ENCODE data around the gene RHBDF1.
A peak's percentile ranks its signal among the peaks of the same experiment; 100 is the strongest.
"Not testable (repeated sequence)": the region's sequence is repeated elsewhere in the genome, so short reads cannot be mapped to it uniquely, and the experiment has no call there.

RHBDF1 gene

DNA sequence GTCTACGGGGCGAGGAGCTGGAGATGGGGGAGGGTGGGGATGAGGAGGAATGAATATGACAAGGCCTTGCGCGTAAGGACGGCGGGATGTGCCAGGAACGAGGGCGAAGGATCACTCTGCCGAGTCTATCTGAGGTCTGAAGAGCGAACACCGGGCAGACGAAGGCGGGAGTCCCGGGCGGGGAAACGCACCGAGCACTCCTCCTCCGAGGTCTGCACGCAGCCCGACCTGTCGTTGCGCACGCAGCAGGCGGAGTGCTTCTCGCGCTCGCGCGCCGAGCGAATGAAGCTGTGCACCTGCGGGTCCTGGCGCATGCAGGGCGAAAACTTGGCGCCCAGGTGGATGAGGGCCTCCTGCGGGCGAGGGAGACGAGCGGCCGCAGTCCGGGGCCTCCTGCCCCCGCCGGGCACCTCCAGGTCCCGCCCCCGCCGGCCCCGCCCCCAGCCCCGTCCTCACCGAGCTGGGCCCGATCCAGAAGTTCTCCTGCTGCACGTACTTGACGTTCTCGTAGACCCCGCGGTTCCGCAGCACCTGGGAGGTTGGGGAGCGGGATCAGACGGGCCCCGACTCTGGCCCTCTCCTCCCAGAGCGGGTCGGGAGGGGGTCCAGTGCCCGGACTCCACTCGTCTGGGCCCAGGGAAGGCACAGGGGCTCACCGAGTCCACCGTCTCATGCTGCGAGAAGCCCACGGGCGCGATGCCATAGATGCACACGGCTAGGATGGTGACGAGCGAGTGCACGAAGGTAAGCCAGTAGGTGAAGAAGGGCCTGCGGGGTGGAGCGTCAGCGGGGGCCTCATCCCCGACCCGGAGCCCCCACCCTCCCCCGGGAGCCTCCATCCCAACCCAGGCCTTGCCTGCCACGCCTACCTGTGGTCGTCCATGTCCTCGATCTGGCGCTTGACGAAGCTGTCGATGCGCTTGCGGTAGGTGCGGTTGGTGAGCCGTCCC, 11.2 kb downstream of the RHBDF1 start:
- DNase-seq (ENCODE audit: low read depth in 1 of 2, low spot score in 1 of 2), result no peak

DNA sequence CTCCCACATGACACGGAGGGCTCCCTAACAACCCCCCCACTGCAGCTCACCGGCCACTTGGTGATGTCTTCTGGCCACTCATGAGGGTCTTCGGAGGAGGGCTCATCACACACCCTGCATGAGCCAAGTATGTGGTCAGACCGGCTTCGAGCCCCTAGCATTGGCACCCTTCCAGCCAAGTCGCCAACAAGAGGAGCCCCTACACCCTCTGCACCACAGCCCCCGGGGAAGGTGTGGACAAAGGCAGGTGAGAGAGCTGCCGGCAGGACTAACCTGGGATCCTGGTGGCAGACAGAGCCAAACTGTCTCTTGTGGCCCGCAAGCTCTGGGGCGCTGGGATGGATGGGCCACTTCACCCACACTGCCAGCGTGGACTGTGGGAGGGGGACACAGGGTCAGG, 12.3 kb downstream of the RHBDF1 start:
- DNase-seq (ENCODE audit: low read depth in 1 of 2, low spot score in 1 of 2), result no peak

DNA sequence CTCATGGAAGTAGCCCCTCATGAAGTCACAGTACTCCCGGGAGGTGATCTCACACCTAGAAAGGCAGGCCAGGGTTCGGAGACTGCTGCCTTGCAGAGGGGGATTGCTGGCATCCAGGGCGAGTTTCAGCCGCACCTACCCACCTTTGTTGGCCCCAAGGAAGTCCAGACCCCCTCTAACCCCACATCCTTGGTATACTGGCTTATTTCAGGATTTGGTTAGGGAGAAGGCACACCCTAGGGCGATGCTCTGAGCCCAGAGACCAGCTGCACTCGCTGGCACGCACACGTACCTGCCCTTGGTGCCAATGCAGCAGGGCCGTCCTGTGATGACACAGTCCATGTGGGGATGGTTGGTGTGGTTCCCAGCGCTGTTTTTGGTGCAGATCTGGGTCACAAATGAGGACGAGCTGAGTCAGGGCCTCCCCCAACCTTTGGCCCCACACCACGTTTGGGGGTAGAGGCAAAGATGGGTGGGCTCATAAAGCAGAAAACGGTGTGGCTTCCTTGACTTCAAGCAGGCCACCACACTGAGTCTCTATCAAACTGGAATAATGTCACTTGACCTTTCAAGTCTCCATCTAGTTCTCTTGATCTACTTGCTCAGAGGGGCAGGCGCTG, 12.9 kb downstream of the RHBDF1 start:
- no peak for DNase-seq (ENCODE audit: low read depth in 1 of 2, low spot score in 1 of 2)

DNA sequence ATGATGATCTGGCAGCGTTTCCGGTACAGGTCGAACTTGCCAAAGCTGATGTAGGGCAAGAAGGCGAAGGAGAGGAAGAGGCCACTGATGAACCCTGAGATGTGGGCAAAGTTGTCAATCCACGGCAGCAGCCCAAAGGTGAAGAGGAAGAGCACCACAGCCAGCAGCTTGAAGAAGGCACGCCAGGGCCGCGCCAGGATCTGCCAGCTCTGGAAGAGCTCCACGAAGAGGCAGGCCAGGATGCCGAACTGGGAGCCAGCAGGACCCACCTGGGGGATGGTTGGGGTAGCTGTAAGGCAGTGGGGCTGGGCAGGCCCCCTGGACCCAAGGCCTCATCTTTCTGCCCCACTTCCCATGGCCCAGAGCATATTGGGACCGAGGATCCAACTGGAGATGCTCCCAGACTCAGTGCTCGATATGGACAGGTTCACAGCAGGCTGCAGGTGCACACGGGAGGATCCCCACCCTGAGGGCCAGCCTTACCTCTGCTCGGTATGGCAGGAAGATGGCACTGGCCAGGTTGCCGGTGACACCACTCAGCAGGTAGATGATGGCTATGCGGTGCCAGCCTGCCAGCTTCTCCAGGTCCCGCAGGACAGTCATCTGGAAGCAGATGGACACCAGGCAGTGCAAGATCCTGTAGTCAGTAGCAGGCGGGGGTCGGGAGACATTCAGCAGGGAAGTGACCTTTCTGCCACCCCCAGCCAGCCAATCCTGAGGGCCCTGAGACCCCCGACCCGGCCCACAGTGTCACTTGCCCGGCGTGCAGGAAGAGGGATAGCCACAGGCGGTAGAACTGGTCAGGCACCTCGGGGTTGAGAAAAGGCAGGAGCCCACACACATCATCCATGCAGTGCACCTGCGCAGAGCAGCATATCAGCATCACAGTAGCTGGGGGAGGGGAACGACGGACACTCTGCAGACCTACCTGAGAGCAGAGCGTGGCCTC, 13.7 kb downstream of the RHBDF1 start:
- DNase-seq (ENCODE audit: low read depth in 1 of 2, low spot score in 1 of 2), result no peak

DNA sequence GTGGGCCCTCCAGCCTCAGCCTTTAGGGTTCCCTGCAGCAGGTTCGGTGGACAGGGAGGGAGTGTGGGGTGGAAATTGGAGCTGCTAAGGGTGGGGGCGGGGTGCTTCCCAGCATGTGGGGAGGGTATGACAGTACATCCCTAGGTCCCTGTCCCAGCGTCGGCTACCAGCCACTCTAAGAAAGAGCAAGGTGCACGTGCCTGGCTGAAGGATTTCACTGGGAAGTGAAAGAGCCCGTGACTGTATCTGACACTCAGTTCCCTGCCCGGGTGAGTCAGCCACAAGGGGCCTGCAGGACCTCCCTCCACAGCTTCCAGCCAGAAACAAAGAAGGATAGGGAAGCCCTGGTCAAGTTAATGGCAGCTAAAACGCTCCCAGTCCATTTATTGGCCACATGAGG, 14.7 kb downstream of the RHBDF1 start:
- no peak for DNase-seq (ENCODE audit: low read depth in 1 of 2, low spot score in 1 of 2)

DNA sequence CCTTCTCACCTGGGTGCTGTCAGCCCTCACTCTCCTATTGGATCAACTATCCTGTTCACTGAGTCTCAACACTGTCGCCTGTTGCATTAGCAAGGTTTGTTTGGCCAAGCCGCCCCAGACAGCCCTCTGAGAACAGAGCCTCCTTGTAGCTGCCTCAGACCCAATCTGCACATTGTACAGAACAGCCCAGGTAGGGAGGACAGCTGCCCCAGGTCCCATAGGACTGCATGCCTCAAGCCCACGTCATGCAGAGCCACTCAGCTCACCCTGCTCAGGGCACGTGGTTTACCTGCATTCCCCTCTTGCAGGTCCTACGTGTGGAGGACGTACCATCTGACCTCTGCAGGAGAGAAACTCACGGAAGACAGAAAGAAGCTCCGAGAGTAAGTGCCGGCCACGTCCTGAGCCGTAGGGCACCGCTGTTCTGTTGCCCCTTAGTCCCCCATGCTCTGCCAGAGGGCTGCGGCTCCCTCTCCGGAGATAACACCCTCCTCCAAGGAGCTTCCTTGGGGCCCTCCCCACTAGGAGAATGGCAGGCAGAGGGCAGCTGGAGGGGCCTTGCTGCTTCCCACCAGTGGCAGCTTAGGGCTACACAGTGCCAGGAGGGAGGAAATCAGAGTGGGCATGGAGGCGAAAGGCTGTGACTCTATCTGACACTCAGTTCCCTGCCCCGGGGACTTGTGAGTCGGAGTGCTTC, 16.1 kb downstream of the RHBDF1 start:
- no peak for DNase-seq (ENCODE audit: low read depth in 1 of 2, low spot score in 1 of 2)

DNA sequence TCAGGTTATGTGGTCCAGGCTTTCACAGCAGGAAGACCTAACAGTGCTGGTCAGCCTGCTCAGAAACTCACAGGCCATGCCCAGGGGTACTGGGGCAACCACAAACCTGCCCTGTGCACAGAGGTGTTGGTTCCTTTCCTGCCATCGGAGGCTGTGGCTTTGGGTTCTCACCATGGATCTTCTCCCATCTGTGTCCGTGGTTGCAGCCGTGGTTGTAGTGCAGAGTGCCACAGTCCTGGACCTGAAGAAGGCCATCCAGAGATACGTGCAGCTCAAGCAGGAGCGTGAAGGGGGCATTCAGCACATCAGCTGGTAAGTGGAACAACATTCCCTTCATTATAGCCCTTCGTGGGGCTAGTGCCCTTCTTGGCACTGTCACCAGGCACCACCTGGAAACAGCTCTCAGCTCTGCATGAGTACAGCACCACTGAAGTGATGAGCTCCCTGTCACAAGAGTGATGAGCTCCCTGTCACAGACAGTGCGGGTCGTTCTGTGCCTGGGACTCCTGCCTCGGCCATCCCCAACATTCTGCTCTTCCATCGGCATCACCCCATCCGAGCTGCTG, 16.8 kb downstream of the RHBDF1 start:
- no peak for DNase-seq (ENCODE audit: low read depth in 1 of 2, low spot score in 1 of 2)

DNA sequence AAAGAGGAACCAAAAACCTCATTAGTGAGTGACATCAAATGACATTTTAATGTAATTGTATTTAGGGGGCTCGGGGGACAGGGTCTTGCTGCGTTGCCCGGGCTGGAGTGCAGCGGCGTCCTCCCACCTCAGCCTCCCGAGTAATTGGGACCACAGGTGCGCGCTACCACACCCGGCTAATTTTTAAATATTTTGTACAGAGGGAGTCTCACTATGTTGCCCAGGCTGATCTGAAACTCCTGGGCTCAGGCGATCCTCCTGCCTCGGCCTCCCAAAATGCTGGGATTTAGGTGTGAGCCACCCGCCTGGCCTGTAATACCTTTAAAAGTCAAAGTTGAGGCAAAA, 18.2 kb downstream of the RHBDF1 start:
- DNase-seq (ENCODE audit: low read depth in 1 of 2, low spot score in 1 of 2), result no peak

DNA sequence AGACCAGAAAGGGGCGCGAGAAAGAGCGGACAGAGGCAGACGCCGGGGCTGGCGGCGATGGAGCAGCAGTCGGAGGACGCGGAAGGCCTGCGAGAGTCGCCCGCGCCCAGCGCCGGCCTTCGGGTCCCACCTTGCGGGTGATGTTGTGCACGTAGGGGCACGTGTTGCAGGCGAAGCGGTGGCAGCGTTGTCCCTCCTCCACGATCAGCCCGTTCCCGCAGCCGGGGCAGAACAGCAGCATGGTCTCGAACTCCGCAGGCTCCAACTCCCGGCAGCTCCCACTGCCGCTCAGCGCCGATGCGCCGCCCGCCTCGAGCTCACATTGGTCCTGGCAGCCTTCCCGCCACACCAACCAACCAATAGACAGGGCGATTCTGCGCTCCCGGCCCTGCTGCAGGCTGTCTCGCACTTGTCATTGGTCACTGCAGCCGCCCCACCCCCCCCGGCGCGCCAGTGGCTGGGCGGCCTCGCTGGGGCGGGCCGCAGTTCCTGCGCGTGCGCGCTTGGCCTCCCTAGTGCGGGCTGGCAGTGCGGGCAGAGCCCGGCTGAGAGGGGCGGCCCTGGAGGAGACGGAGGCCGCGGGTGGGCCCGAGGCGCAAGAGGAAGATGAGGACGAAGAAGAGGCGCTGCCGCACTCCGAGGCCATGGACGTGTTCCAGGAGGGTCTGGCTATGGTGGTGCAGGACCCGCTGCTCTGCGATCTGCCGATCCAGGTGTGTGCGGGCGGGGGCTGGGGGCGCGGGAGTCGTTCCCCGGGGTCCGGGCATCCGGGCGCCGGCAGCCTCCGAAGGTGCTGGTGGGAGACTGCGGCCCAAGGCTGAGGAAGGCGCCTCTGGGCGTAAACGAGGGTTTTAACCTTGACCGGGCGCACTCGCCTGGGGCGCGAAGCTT, 18.8 kb downstream of the RHBDF1 start, which contains the start of the genes POLR3K and SNRNP25:
Gene POLR3K, minus strand, starts transcription at position 263 of the 891 bp plus-strand sequence. Its CDS starts 22 bp downstream, at position 241.
Gene SNRNP25, plus strand, starts transcription at position 483 of the 891 bp plus-strand sequence. Its CDS starts 189 bp downstream, at position 672.
- DNase-seq (ENCODE audit: low read depth in 1 of 2, low spot score in 1 of 2), result peak; percentile 97

DNA sequence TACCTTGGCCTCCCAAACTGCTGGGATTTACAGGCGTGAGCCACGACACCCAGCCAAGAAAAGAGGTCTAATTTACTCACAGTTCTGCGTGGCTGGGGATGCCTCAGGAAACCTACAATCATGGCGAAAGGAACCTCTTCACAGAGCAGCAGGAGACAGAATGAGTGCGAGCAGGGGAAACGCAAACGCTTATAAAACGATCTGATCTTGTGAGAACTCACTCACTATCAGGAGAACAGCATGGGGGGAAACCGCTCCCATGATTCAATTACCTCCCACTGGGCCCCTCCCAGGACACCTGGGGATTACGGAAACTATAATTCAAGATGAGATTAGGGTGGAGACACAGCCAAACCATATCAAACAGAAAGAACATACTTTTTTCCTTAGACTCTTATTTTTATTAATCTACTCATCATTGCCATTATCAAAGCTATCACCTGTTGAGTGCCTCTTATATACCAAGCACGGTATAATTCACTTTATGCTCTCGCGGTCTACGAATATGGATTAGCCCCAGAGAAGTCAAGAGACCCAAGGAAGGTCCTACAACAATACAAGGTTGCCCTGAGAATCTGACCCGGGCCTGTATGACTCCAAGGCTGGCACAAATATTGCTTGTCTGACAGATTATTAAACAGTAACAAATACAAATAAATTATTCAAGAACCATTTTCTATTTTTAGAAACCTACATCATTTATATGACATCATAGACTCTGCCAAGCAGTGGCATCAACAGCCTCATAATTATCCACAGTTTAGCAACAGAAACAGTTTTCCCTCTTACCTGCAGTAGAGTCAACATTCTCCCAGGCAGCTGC, 21.5 kb downstream of the RHBDF1 start:
- DNase-seq (ENCODE audit: low read depth in 1 of 2, low spot score in 1 of 2), result no peak

DNA sequence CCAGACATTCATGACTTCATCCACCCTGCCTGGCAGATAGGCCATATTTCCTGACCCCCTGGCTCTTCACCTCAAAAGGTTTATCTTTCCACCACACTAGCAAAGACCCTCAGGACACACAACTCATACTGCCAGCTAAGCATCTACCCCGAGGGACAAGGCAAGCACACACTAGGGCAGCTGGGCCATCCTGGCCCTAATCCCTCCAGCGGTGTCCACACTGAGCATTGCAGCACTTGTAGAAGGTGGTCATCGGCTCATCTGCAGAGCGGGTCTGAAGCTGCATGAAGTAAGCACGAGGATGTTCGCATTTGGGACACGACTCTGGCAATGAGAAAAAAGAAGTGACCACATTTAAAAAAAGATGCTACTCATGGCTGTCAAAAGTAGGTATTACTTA, 25.2 kb downstream of the RHBDF1 start:
- DNase-seq (ENCODE audit: low read depth in 1 of 2, low spot score in 1 of 2), result no peak

DNA sequence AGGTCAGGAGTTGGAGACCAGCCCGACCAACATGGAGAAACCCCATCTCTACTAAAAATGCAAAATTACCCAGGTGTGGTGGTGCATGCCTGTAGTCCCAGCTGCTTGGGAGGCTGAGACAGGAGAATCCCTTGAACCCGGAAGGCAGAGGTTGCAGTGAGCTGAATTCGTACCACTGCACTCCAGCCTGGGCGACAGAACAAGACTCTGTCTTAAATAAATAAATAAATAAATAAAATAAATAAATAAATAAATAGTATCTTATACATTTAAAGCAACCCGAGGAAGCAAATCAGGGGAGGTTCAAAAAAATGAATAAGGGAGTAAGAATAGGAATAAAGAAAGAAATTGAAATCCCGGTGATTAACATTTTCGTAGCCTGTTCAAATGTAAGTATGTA, 25.9 kb downstream of the RHBDF1 start:
- DNase-seq (ENCODE audit: low read depth in 1 of 2, low spot score in 1 of 2), result not testable (repeated sequence)

DNA sequence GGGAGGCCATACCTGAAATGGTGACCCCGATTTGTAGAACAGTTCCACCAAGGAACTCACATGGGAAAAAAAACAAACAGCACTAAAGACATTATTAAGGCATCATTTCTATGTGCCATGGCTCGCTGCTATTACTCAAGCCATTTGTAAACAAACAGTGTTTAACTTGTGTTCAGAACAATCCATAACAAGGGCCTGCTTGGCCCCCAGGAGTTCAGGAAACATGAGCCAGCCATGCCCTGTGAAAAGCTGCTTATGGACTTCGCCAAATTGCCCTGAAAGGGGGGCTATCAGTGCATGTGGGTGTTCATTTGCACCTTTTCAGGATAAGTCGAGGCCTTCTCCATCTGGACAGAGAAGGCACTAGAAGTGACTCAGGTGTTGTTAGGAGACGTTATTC, 27.0 kb downstream of the RHBDF1 start:
- DNase-seq (ENCODE audit: low read depth in 1 of 2, low spot score in 1 of 2), result no peak

DNA sequence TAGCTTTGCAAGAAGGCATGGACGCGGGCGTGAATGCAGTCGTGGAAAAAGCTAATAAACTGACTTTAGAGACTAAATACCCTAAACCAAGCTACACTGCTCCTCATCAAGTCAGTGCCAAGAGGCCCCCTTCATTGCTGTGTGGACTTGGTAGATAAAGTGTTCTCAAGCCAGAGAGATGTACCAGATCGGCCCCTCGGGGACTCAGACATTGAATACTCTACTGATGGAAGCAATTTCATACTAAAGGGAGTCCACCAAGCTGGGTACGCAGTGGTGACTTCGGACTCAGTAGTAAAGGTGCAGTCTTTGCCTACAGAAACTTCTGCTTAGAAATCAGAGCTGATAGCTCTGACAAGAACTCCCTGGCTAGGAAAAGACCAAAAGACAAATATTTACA, 27.8 kb downstream of the RHBDF1 start:
- no peak for DNase-seq (ENCODE audit: low read depth in 1 of 2, low spot score in 1 of 2)

DNA sequence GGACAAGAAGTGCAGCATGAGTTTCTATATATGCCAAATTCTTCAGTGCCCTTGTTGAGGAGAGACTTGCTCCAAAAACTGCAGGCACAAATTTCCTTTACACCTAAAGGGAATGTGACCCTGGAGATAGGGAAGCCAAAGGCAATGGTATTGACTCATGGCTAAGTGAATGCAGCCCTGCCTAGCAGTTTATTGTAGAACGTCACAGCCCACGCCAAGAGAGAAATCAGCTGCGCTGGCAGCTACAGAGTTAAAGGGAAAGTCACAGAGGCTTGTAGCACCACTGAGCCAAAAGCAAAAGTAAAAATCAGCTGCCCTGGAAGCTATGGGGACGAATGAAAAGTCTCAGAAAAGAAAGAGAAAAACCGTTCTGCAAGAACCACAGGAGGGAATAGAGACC, 29.1 kb downstream of the RHBDF1 start:
- no peak for DNase-seq (ENCODE audit: low read depth in 1 of 2, low spot score in 1 of 2)

DNA sequence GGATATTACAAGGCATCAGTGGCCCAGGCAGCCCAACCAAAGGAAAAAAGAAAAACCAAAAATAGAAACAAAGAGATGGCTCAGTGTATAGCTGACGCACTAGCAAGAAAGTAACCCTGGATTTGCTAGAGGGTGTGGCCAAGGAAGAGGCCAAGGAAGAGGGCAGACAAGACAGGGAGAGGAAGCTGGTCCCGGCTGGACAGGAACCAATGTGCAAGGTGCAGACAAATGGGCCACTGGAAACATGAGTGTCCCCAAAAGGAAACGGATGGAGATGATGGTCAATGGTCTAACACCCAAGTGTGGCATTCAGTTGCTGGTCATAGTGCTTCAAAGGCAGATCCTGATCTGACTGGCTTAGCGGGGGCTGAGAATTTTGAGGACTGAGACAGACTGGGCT, 29.7 kb downstream of the RHBDF1 start:
- DNase-seq (ENCODE audit: low read depth in 1 of 2, low spot score in 1 of 2), result no peak

DNA sequence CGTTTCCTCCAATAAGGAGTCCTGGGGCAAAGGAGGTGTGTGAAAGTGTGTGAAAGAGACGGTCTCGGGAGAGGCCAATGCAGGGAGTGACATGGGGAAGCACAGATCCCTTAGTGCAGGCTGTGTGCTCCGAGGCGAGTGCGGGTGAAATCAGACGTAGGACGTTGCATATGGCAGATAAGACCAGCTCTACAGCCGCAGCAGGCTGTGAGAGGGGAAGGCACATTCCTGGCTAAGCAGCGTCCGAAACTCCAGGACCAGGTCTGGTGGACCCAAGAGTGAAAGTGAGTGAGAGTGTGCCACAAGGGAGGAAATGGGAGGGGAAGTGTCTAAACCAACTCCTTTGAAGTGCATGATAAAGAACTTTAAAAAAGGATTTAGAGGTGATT, 30.4 kb downstream of the RHBDF1 start:
- DNase-seq (ENCODE audit: low read depth in 1 of 2, low spot score in 1 of 2), result no peak

DNA sequence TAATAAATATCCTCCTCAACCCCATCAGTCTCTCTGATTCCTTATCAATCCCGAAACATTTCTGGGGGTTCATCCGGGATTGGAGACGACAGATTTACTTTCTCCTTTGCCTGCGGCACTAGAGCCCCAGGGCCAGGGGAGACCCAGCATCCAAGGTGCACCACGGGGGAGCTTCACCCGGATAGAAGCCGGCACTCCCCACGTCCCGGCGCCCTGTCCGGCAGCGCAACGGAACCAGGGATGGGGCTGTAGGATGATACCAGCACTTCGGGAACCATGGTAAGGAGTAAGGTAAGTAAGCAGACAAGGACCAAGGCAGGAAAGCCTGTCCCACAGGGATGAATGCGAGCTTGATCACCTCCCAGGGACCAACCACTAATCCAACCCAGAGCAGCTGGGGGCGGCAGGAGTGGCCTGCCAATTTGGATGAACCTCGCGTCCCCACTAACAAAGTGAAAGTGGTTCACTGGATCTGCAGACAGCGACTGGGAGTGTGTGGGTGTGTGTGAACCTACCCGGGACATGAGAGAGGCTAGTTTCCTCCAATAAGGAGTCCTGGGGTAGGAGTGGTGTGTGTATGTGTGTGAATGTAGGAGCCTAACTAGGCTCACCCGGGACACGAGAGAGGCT, 30.9 kb downstream of the RHBDF1 start:
- no peak for DNase-seq (ENCODE audit: low read depth in 1 of 2, low spot score in 1 of 2)
